OCI-LY7 (cell line): Measurements from ENCODE around the gene FEV.

ENCODE experiments used
- CTCF ChIP-seq: fragments of 200-600 bp; sonication (generic); conservative IDR thresholded peaks from 2 replicates; pipeline ENCODE4 v1.5.1; 2014; ENCODE audit warnings: mild to moderate bottlenecking, antibody characterized with exemption, low read length, moderate library complexity, mixed read lengths
- EZH2phosphoT487 ChIP-seq: fragments of 200-600 bp; sonication (generic); IDR thresholded peaks from 2 replicates; pipeline ENCODE4 v1.6.1; 2018; ENCODE audit warnings: low read depth, borderline replicate concordance, mild to moderate bottlenecking, mixed run types, antibody characterized with exemption, low read length, moderate library complexity, mixed read lengths

GRCh38 chr2:219021591-219021990 lies 36.6 kb upstream of the FEV start:
- TF ChIP-seq CTCF (no peak), EZH2phosphoT487 (no peak)
